Sigmoid colon (tissue), 4 donors: ENCODE data around the gene SAC3D1.

Source experiments
- POLR2A ChIP-seq, 2 donors: fragments of 450-650 bp; IDR thresholded peaks; one replicate each; pipeline ENCODE4 v1.6.1; 2016; ENCODE audit warnings: antibody characterized with exemption in 2 of 2, mild to moderate bottlenecking in 2 of 2, moderate library complexity in 2 of 2
- POLR2AphosphoS5 ChIP-seq, 4 donors: sonication (generic); formaldehyde crosslinking; IDR thresholded peaks; one replicate each; pipeline ENCODE4 v1.6.1; 2017; ENCODE audit warnings: antibody characterized with exemption in 4 of 4
- TF ChIP-seq, protein P1 (sequence below), 4 experiments: fragments of 450-650 bp in 3 of 4; fragments of 200-600 bp in 1 of 4; IDR thresholded peaks; one replicate each; pipeline ENCODE4 v1.5.1; 2016 to 2019; ENCODE audit warnings: antibody characterized with exemption in 4 of 4, mild to moderate bottlenecking in 3 of 4, moderate library complexity in 2 of 4

- TF ChIP-seq POLR2A (IDR thresholded peaks at IDR 0.05), result no peak
- TF ChIP-seq, protein P1, sequence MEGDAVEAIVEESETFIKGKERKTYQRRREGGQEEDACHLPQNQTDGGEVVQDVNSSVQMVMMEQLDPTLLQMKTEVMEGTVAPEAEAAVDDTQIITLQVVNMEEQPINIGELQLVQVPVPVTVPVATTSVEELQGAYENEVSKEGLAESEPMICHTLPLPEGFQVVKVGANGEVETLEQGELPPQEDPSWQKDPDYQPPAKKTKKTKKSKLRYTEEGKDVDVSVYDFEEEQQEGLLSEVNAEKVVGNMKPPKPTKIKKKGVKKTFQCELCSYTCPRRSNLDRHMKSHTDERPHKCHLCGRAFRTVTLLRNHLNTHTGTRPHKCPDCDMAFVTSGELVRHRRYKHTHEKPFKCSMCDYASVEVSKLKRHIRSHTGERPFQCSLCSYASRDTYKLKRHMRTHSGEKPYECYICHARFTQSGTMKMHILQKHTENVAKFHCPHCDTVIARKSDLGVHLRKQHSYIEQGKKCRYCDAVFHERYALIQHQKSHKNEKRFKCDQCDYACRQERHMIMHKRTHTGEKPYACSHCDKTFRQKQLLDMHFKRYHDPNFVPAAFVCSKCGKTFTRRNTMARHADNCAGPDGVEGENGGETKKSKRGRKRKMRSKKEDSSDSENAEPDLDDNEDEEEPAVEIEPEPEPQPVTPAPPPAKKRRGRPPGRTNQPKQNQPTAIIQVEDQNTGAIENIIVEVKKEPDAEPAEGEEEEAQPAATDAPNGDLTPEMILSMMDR (IDR thresholded peaks at IDR 0.05), result no peak
- TF ChIP-seq POLR2AphosphoS5 (IDR thresholded peaks at IDR 0.05), result no peak
Measured at GRCh38 chr11:65066315-65066714, 25.3 kb downstream of the SAC3D1 start.
